H7 (cell line): Measurements from ENCODE around the gene RBMS2. TPM values are rescaled to one million over a fixed set of nuclear protein-coding genes. Genes with fewer than 3 reads are reported as not detected.

Experiments used
- DNase-seq: peaks from one replicate; pipeline ENCODE4 v3.0.0; 2012
- H3K27me3 ChIP-seq: 2 replicates; pipeline ENCODE4 v1.6.0; 2011; ENCODE audit warnings: mild to moderate bottlenecking, low read length; ENCODE audit not compliant: control insufficient read depth, insufficient read depth
- H3K36me3 ChIP-seq: replicated peaks from 2 replicates; pipeline ENCODE4 v1.5.1; 2011; ENCODE audit warnings: low read length; ENCODE audit not compliant: control insufficient read depth, insufficient read depth
- H3K4me3 ChIP-seq: 2 replicates; pipeline ENCODE4 v1.5.1; 2011; ENCODE audit warnings: low read depth, mild to moderate bottlenecking, control low read depth, low read length, moderate library complexity; ENCODE audit not compliant: insufficient read depth
- total RNA-seq: library from RNA; depleted of rRNA; stranded (reverse); fragments of >200 nt; shearing (Covaris generic); gene quantifications from 2 replicates; pipeline ENCODE4 v1.2.3, GENCODE V29; 2014

The RBMS2 gene
- total RNA-seq, 1 experiment from 2014 or later: 6.1 TPM

DNA sequence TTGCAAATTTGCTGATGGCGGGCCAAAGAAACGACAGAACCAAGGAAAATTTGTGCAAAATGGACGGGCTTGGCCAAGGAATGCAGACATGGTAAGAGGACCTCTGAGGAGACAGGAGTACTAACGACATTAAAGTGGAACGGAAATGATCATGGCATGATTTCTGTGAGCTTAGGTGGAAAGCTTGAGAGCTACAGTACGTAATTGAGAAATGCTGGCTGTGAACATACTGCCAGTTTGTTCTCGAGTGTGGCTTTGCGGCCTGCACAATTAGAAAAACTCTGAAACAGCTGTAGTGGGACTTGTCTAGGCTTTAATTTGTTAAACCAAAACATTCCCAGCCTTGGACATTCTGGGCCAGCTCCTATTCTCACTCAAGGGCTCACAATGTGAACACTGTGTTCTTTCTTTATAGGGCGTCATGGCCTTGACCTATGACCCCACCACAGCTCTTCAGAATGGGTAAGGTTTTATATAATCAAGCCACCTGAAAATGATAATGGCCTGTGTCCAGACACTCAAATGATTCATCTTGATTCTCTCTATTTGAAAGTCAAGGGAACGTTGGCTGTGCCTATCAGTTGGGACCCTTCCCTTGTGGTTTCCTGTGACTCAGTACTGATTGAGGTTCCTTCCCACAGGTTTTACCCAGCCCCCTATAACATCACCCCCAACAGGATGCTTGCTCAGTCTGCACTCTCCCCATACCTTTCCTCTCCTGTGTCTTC is 60.0 kb downstream of the RBMS2 start:
- DNase-seq: no peak
- H3K4me3 ChIP-seq: no peak overlapping the region
- H3K27me3 ChIP-seq: no peaks in the 10 kb centered on the region
- H3K36me3 ChIP-seq: peaks cover 3% of the 10 kb centered on the region

DNA sequence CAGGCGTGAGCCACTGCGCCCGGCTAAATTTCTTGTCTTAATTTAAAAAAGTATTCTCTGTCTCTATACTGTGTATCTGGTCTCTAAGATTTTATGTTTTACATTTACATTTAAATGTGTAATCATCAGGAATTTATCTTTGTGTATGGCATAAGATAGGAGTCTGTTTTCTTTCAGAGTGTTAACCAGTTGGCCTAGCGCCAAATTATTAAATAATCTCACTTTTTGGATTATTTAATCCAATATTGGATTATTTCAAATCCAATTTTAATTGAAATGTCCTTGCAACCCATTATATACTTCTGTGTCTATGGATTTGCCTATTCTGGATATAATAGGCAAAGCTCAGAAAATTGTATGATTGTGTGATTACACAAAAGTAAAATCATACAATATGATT is 63.5 kb downstream of the RBMS2 start:
- no peak for DNase-seq
- no peak overlapping the region for H3K4me3 ChIP-seq
- peaks cover 8% of the 10 kb centered on the region for H3K36me3 ChIP-seq
- H3K27me3 ChIP-seq: no peaks in the 10 kb centered on the region

DNA sequence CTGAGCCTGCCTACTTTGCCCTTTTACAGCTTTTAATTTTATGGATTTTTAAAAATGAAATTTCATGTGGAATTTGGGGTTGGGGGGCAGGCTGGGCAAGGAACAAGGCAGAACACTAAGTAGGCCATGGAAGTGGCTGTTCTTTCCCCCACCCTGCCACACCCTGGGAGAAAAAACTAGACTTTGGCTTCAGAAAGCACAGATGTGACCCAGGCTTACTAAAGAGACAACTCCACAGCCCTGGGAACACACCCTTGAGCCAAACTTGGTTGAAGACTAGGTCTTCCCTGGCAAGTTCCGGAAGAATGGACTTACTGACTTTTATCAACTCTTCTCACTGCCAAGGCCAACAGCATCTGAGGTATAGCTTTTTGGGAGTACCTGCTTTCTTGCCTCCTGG is 68.2 kb downstream of the RBMS2 start:
- H3K36me3 ChIP-seq: peaks cover 8% of the 10 kb centered on the region
- DNase-seq: no peak
- no peak overlapping the region for H3K4me3 ChIP-seq
- no peaks in the 10 kb centered on the region for H3K27me3 ChIP-seq

DNA sequence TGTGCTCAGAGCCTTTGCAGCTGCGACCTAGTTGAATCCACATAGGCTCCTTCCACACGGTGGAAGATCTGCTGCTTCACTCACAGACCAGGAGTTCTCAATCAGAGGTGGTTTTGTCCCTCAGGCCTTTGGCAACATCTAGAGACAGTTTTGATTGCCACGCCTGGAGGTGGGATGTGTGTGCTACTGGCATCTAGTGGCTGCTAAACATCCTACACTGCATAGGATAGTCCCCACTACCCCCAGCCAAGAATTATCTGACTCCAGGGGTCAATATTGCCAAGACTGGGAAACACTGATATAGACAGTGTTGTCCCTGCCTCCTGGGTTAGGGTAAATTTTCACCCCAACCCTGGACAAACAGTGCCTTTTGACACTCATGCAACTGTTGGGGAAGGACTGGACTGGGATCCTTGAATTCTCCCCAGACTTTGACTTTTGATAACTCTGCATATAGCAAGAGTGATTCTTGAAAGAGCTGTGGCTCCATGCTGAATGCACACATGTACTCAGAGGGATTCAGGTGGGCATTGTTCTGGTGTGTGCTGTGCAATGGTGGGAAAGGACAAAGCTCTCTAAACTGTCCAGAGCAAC is 68.7 kb downstream of the RBMS2 start:
- peaks cover 8% of the 10 kb centered on the region for H3K36me3 ChIP-seq
- no peak overlapping the region for H3K4me3 ChIP-seq
- DNase-seq: peak; percentile 56
- H3K27me3 ChIP-seq: no peaks in the 10 kb centered on the region

DNA sequence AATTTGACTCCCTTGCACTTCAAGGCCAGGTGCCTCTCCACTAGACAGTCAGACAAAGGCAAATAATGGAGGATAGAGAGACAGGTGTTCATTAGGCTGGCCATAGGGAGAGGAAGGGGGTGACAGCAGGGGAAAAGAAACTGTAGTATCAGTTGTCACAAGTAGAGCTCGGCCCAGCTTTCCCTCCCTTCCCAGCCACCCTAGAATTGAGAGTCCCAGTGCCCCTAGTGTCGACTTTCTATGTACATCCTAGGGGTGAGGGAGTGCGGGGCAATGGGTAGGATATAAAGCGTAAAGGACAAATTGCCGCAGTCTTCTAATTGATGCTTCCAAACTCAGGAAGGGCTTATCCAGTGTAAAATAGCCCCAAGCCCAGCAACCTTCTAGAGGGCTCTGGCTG is 69.5 kb downstream of the RBMS2 start:
- peak; percentile 46 for DNase-seq
- Histone ChIP-seq H3K4me3 (no peak overlapping the region), H3K36me3 (peaks cover 11% of the 10 kb centered on the region), H3K27me3 (no peaks in the 10 kb centered on the region)

DNA sequence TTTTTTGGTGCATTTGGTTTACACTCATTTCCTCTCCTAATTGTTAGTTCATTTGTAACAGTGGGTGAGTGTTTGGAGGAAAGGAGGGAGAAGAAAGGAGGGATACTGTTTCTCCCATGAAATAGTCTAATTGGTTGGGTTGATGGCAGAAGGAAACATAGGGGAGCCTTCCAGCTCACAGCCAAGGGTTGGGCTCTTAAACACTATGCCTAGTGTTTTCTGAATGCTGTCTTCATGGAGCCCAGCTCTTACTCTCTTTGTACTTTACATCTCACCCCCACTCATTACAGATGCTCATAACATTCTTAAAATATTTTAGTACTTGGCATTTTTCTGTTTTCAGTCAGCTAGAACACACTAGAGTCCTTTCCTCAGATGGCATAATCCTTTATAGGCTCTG is 70.3 kb downstream of the RBMS2 start:
- H3K27me3 ChIP-seq: no peaks in the 10 kb centered on the region
- H3K36me3 ChIP-seq: peaks cover 12% of the 10 kb centered on the region
- H3K4me3 ChIP-seq: no peak overlapping the region
- DNase-seq: no peak

DNA sequence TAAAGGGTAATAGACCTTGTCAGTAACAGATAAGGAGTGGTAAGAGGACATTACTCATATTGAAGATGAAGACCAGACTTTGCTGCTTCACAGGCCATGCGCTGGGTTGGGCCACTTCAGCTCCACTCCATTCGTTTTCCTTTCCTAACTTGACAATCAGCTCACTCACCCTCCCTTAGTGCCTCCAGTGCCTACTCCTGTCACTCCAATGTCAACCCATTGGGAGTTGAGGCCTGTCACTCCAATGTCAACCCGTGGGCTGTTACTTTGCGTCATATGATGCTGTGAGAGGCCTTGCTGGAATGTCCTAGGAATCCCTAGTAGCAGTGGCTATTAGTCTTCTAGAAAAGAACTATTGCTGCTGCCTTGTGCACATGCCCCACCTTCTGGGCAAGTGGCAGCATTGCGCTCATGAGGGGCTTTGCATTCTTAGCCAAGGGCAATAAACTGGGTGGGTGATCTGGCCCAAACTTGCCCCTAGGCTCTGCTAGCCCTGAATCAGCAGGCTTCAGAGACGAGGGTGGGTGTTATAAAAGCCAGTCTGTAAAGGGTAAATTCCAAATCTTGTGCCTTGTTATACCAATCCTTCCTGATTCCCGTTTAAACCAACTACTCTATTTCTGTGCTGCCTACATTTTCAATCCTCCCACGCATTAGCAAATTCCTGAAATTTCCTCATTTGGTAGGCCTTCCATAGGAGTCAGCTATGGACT is 72.4 kb downstream of the RBMS2 start:
- peak; percentile 83 for DNase-seq
- H3K4me3 ChIP-seq: no peak overlapping the region
- peaks cover 21% of the 10 kb centered on the region for H3K36me3 ChIP-seq

DNA sequence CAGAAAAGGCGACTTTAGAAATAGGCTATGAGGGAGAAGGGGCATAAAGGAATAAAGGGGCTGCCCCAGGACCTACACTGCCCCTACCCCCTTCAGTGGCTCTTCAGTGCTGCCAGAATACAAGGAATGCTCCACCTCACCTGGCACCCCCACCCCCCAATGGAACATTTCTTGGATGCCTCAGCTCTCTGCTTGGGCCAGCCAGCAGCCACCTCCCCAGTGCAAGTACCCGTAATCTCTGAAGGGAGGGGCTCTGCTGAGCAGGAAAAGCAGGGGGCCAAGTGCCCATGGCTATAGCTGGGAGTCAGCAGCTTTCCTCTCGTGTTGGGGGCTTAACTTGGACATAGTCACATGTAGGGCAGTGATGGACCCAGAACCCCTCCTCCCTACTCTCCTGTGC is 75.2 kb downstream of the RBMS2 start:
- H3K27me3 ChIP-seq: no peaks in the 10 kb centered on the region
- no peak overlapping the region for H3K4me3 ChIP-seq
- DNase-seq: peak; percentile 55
- peaks cover 41% of the 10 kb centered on the region for H3K36me3 ChIP-seq

More for the DNA sequence above, 72.4 kb downstream of the RBMS2 start:
- no peaks in the 10 kb centered on the region for H3K27me3 ChIP-seq

DNA sequence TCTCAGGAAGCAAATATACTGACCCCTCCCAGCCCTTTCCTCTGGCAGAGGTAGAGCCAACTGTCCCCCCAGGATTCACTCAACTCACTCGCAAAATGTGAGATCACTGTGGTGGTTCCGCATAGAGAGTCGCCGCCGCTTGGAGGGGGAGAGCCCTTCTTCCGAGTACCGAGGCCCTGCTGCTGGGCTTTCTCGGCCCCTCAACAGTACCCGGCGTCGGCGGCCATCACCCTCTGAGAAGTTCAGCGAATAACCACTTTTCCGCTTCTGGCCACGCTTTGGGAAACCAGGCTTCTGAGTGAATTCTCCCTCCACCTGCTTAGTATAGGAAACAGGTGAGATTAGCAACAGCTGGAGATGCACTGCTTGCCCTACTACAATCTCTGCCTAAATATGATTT is 77.4 kb downstream of the RBMS2 start:
- no peak for DNase-seq
- Histone ChIP-seq H3K27me3 (no peaks in the 10 kb centered on the region), H3K4me3 (no peak overlapping the region), H3K36me3 (peaks cover 51% of the 10 kb centered on the region)

DNA sequence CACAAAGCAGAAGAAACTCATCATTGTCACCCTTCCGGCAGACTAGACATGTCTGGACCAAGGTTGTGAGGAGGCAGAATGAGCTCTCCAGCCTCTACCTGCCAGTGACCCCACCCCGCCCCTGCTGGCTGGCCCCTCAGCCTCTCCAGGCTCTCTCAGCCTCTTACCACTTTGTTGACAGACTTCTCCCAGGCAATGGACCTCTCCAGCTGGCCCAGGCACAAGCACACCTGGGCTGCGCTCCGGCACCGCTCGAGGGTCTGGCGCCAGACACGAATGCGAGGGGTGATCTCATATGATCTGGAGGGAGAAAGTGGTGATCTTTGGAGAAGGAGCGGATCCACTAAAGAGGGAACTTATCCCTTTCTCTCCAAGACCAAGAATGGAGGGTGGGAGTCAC is 78.2 kb downstream of the RBMS2 start:
- Histone ChIP-seq H3K4me3 (no peak overlapping the region), H3K27me3 (no peaks in the 10 kb centered on the region), H3K36me3 (peaks cover 57% of the 10 kb centered on the region)
- DNase-seq: no peak

DNA sequence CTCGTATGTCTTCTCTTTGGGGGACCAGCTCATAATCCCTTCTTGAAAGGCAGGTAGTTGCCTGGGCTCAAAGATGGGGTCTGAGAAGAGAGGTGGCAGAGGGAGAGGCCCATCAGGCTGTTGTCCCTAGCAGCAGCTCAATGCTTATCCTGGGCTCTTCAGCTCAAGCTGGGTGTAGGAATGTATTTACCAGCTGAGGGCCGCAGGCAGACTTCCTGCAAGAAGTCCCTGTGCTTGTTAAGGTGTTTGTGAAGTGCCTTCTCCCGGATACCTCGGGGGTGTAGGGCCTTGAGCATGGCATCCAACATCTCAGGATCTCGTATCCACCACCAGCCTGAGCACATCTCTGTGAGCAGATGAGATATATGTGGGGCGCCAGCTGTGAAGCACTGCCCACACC is 79.1 kb downstream of the RBMS2 start:
- Histone ChIP-seq H3K27me3 (no peaks in the 10 kb centered on the region), H3K4me3 (no peak overlapping the region), H3K36me3 (peaks cover 62% of the 10 kb centered on the region)
- DNase-seq: no peak

DNA sequence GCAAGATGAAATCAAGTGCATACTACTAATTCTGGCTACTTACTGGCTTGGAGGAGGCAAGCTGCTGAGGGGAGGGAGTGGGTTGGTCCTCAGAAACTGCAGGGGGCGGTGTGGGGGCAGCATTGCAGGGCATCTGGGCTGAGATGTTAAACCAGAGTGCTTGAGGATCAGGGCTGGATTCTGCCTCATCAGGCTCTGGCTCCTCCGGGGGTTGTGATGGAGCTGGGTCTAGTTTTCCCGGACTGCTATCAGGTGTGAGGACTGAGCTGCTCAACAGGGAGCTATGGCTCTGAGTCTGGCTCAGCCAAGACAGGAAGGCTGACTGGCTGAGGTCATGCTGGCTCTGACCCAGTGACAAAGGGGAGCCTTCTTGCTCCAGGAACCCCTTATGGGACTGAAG is 79.9 kb downstream of the RBMS2 start:
- Histone ChIP-seq H3K27me3 (no peaks in the 10 kb centered on the region), H3K36me3 (peaks cover 69% of the 10 kb centered on the region), H3K4me3 (no peak overlapping the region)
- peak; percentile 71 for DNase-seq

DNA sequence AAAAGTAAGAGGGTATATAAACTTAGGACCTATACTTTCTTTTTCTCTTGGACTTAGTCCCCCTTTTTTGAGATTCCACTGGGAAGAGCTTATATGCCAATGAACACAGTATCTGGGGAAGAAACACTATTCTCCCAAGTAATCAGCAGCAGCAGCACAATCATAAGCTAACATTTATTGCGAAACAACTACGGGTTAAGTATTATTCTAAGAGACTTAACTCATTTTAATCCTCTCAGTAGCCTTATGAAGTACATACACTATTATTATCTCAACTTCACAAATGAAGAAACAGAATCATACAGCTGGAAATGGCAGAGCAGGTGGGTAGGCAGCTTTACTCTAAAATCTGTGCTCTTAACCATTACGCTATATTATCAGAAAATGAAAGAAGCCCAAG is 80.6 kb downstream of the RBMS2 start:
- no peak overlapping the region for H3K4me3 ChIP-seq
- H3K27me3 ChIP-seq: no peaks in the 10 kb centered on the region
- H3K36me3 ChIP-seq: peaks cover 71% of the 10 kb centered on the region
- DNase-seq: no peak

DNA sequence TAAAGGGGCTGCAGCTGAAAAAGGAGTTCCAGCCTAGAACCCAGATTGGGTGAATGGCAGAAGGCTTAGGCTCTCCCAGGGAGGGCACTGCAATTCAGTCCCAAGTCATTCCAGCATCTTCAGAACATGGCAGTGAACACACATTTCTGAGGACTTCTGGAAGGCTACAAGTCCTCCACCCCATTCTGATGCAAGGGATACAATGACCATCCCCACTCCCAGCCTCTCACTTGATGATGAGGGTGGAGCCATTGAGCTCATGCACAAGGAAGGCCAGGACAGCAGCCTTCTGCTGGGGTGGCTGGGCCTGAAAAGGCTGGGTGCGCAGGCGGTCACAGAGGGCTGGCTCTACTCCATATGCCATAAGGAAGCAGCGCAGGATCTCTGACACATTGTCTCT is 82.7 kb downstream of the RBMS2 start:
- Histone ChIP-seq H3K4me3 (no peak overlapping the region), H3K36me3 (peaks cover 64% of the 10 kb centered on the region), H3K27me3 (no peaks in the 10 kb centered on the region)
- DNase-seq: no peak

DNA sequence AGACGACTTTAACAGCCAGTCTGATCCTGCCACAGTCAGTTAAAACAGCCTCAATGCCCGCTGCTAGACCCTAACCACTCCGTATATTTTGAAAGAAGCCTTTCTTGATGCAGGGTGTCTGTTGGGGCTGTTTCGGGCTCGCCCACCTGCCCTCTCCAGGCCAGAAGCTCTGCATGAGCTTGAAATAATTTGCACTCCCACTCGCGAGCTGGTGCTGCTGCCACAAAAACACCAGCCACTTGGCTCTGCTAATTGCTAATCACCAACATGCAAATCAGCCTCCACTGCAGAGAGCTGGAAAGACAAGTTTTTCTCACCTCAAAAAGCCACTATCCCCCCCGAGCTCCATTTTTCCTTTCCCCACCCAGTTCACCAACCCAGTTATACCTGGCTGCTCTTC is 93.0 kb downstream of the RBMS2 start:
- Histone ChIP-seq H3K36me3 (peaks cover 60% of the 10 kb centered on the region), H3K4me3 (no peak overlapping the region), H3K27me3 (no peaks in the 10 kb centered on the region)
- DNase-seq: no peak
